PC-9 (cell line): Measurements from ENCODE around the gene CDCA3. TPM values are rescaled to one million over a fixed set of nuclear protein-coding genes. Genes with fewer than 3 reads are reported as not detected.

ENCODE experiments used
- BruUV-seq: library from RNA; stranded (reverse); fragments of 400-500 nt; replicated peaks from 2 replicates; lab custom pipeline; 2021; lab: Mats Ljungman, UMichigan
- CTCF ChIA-PET: fragments of 300-600 bp; sonication (Branson Sonifier 250); formaldehyde crosslinking; loops from one replicate; lab custom pipeline; 2022; ENCODE audit warnings: antibody characterized with exemption; lab: Charles Lee
- POLR2A ChIA-PET: fragments of 300-600 bp; sonication (Branson Sonifier 250); formaldehyde crosslinking; loops from one replicate; lab custom pipeline; 2022; ENCODE audit warnings: antibody characterized with exemption; ENCODE audit not compliant: unreplicated experiment; lab: Charles Lee
- DNase-seq, 2 experiments: peaks; one replicate each; pipeline versions ENCODE4 v3.0.0 to v3.0.0-alpha.2; 2015 to 2022; ENCODE audit warnings: mixed read lengths in 1 of 2
- H2AFZ ChIP-seq: fragments of 200-600 bp; sonication (generic); 2 replicates; pipeline ENCODE4 v1.8.1; 2017; ENCODE audit warnings: antibody characterized with exemption
- H3F3A ChIP-seq: fragments of 200-600 bp; sonication (generic); 2 replicates; pipeline ENCODE4 v1.8.1; 2017; ENCODE audit warnings: antibody characterized with exemption, mild to moderate bottlenecking, low read depth; ENCODE audit not compliant: insufficient read depth
- H3K27ac ChIP-seq: fragments of 200-600 bp; sonication (generic); 2 replicates; pipeline ENCODE4 v1.6.1; 2016; ENCODE audit warnings: mixed run types
- H3K27me3 ChIP-seq: fragments of 200-600 bp; sonication (generic); 2 replicates; pipeline ENCODE4 v1.6.1; 2016; ENCODE audit warnings: low read depth, mixed run types; ENCODE audit not compliant: insufficient read depth
- H3K36me3 ChIP-seq: fragments of 200-600 bp; sonication (generic); 2 replicates; pipeline ENCODE4 v1.6.1; 2016; ENCODE audit warnings: low read depth, mixed run types
- H3K4me1 ChIP-seq: fragments of 200-600 bp; sonication (generic); replicated peaks from 2 replicates; pipeline ENCODE4 v1.6.1; 2016; ENCODE audit warnings: mixed run types; ENCODE audit not compliant: insufficient read depth
- H3K4me2 ChIP-seq: fragments of 200-600 bp; sonication (generic); 2 replicates; pipeline ENCODE4 v1.6.1; 2017; ENCODE audit warnings: mixed run types
- H3K4me3 ChIP-seq: fragments of 200-600 bp; sonication (generic); 2 replicates; pipeline ENCODE4 v1.6.1; 2016; ENCODE audit warnings: mixed run types
- H3K79me2 ChIP-seq: fragments of 200-600 bp; sonication (generic); 2 replicates; pipeline ENCODE4 v1.6.1; 2017; ENCODE audit warnings: low read depth, mixed run types
- H3K9me2 ChIP-seq: fragments of 200-600 bp; sonication (generic); 2 replicates; pipeline ENCODE4 v1.8.1; 2017; ENCODE audit warnings: mild to moderate bottlenecking; ENCODE audit not compliant: insufficient read depth
- H3K9me3 ChIP-seq: fragments of 200-600 bp; sonication (generic); 2 replicates; pipeline ENCODE4 v1.8.1; 2016; ENCODE audit warnings: low read depth; ENCODE audit not compliant: insufficient read depth
- H4K20me1 ChIP-seq: fragments of 200-600 bp; sonication (generic); 2 replicates; pipeline ENCODE4 v1.8.1; 2017; ENCODE audit not compliant: insufficient read depth
- CTCF ChIP-seq: fragments of 200-600 bp; sonication (generic); conservative IDR thresholded peaks from 2 replicates; pipeline ENCODE4 v1.6.1; 2017; ENCODE audit warnings: mixed run types, antibody characterized with exemption, mild to moderate bottlenecking, moderate library complexity
- EZH2 ChIP-seq: fragments of 200-600 bp; sonication (generic); IDR thresholded peaks from 2 replicates; pipeline ENCODE4 v1.8.0; 2017; ENCODE audit warnings: antibody characterized with exemption, low read depth
- intact Hi-C: fragments of 100-400 bp; cut with micrococcal nuclease; formaldehyde crosslinking; loops from one replicate; pipeline ENCODE4 v1.10.0; 2022; ENCODE audit not compliant: unreplicated experiment
- total RNA-seq: library from RNA; stranded (reverse); gene quantifications from 2 replicates; pipeline ENCODE4 v1.2.3, GENCODE V29; 2021

Gene CDCA3
- total RNA-seq, 1 experiment from 2014 or later: 125 TPM

- POLR2A ChIA-PET: no interaction called here
- TF ChIP-seq EZH2: no peak
- H3K4me1 ChIP-seq: peaks cover 17% of the 10 kb centered on the region
- BruUV-seq: no TSS peak
- H3K9me2 ChIP-seq: no peaks in the 10 kb centered on the region
- H3F3A ChIP-seq: peaks cover 15% of the 10 kb centered on the region; the same call in 1 of the 2 replicates
- peaks cover 10% of the 10 kb centered on the region; the same call in 1 of the 2 replicates for H4K20me1 ChIP-seq
- CTCF ChIA-PET: interaction anchor here (0.6 kb wide), 1 partner anchor 37 kb away, joined by 3 read pairs; no protein-coding TSS in a partner anchor
- no peak for DNase-seq
- peaks cover 30% of the 10 kb centered on the region for H3K36me3 ChIP-seq
- H2AFZ ChIP-seq: no peak overlapping the region
- H3K27ac ChIP-seq: no peak overlapping the region
- H3K27me3 ChIP-seq: no peaks in the 10 kb centered on the region
- no peak overlapping the region for H3K4me2 ChIP-seq
- no peaks in the 10 kb centered on the region for H3K9me3 ChIP-seq
- peaks cover 36% of the 10 kb centered on the region for H3K79me2 ChIP-seq
- intact Hi-C loops: no loop called here
- no peak overlapping the region for H3K4me3 ChIP-seq
Observed at GRCh38 chr12:6855322-6855721, 4.2 kb upstream of the CDCA3 start.

- TF ChIP-seq CTCF (no peak), EZH2 (no peak)
- ChIA-PET CTCF (no interaction called here), POLR2A (interaction anchor here (0.5 to 0.7 kb wide), 3 partner anchors 87 to 1614 kb away, joined by 3 to 4 read pairs (median 4); no protein-coding TSS in a partner anchor)
- Histone ChIP-seq H3K4me2 (peak overlapping the region; percentile 96), H3K27ac (no peak overlapping the region), H3F3A (peaks cover 15% of the 10 kb centered on the region; the same call in 1 of the 2 replicates), H3K9me2 (no peaks in the 10 kb centered on the region), H3K9me3 (no peaks in the 10 kb centered on the region), H3K27me3 (no peaks in the 10 kb centered on the region), H3K79me2 (peaks cover 48% of the 10 kb centered on the region), H3K4me3 (peak overlapping the region; percentile 83; the same call in 1 of the 2 replicates), H4K20me1 (peaks cover 10% of the 10 kb centered on the region; the same call in 1 of the 2 replicates), H3K4me1 (peaks cover 25% of the 10 kb centered on the region), H3K36me3 (peaks cover 30% of the 10 kb centered on the region), H2AFZ (no peak overlapping the region)
- intact Hi-C loops: loop anchor here (5.0 kb wide), 2 partner anchors 108 to 287 kb away; partner anchors contain the start of gene NOP2
- BruUV-seq: no TSS peak
- DNase-seq: no peak
Observed at GRCh38 chr12:6854036-6854435, 3.0 kb upstream of the CDCA3 start.

GRCh38 chr12:6853626-6854025 is 2.5 kb upstream of the CDCA3 start:
- DNase-seq: no peak
- TSS peak; percentile 25 for BruUV-seq
- Histone ChIP-seq H3K79me2 (peaks cover 48% of the 10 kb centered on the region), H3F3A (peaks cover 15% of the 10 kb centered on the region; the same call in 1 of the 2 replicates), H3K9me2 (no peaks in the 10 kb centered on the region), H3K27me3 (no peaks in the 10 kb centered on the region), H3K27ac (peak overlapping the region; percentile 66), H3K36me3 (peaks cover 28% of the 10 kb centered on the region), H3K4me2 (peak overlapping the region; percentile 96), H3K4me1 (peaks cover 25% of the 10 kb centered on the region), H4K20me1 (peaks cover 10% of the 10 kb centered on the region; the same call in 1 of the 2 replicates), H3K9me3 (no peaks in the 10 kb centered on the region), H3K4me3 (peak overlapping the region; percentile 83), H2AFZ (no peak overlapping the region)
- TF ChIP-seq CTCF (no peak), EZH2 (no peak)
- intact Hi-C loops: loop anchor here (2.0 to 5.0 kb wide), 3 partner anchors 51 to 286 kb away; partner anchors contain the start of genes LRRC23 and NOP2
- POLR2A ChIA-PET: interaction anchor here (0.6 to 3.1 kb wide), 6 partner anchors 88 to 336 kb away, joined by 3 to 31 read pairs (median 8); partner anchors contain the start of genes C12orf57, MLF2, PTMS and RNU7-1
- CTCF ChIA-PET: interaction anchor here (0.6 to 1.5 kb wide), 3 partner anchors 16 to 191 kb away, joined by 3 to 9 read pairs (median 5); no protein-coding TSS in a partner anchor
